HG03045 (cell line): Measurements from ENCODE around the gene SUPT3H.

Experiments
- ATAC-seq: cut with Tn5 transposase; IDR thresholded peaks from one replicate; pipeline ENCODE4 v1.9.1; 2021; ENCODE audit warnings: mild to moderate bottlenecking, moderate library complexity; ENCODE audit not compliant: unreplicated experiment

The SUPT3H gene

DNA sequence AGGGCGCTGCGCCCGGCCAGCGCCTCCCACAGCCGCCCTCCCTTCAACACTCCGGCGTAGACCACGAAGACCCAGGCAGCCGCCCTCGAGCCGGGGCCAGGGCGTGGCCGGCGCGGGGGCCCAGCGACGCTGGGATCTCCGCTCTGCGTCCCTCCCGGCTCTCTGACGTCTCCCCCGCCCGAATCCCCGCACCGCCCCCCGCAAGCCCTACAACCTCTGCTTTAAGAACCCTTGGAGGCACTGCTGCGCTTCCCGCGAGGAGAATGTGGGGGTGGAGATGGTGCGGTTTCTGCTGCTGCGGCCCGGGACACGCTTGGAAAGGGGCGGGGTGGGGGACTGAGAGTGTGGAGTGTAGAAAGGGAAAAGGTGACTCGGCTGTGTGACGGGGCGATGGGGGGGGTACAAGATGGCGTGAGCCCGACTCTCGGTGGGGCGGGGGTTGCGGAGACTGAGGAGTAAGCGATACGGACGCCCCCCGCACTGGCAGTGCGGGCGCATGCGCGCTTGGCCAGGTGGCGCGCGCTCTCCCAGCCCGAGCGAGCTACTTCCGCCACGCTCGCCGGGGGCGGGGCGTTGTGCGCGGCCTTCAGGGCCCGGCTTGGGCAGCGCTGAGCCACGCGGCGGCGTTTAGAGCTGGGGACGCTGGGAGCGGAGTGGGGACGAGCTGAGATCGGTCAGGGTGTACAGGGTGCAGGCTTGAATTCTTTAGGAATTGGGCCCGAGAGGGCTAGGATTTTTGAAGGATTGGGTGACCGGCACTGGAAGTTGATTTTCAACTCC, at the start of gene SUPT3H:
SUPT3H (minus strand) TSS at position 381 of the 780 bp plus-strand sequence.
- ATAC-seq: peak; percentile 92

DNA sequence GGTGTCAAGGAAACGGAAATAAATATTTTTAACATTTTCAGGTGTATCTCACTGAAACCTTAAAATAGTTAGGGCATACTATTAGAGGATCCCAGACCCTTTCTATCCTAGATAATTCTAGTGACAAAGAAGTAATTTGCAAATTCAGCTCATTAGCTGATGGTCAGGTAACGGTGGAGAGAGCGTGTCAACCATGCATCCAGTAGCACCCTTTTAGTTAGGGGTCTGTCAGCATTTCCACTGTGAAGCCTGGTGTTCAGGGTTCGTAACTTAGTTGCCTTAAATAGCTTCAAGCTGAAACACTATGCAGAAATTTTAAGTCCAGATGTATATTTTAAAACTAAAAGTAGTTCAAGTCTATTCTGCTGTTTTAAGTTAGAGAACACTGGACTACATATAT, 48.5 kb upstream of the SUPT3H start:
- no peak for ATAC-seq

DNA sequence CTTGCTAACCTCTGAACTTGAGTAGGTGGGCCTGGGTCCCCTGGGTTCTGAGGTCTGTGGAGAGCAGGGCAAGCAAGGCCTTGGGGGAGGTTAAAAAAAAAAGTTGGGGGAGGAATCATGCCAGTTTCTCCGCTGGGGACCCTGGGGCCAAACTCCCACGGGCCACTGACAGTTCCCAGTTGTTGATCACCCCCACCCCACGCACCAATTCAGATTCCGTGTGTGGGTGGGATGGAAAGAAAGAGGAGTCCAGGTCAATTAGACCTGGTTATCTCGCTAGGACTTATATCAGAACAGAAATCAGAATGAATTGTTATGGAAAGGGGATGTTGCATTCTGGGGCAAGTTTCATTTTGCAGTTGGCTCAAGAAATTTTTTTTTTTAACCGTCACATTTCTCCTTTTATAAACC, 46.7 kb upstream of the SUPT3H start:
- ATAC-seq: no peak

DNA sequence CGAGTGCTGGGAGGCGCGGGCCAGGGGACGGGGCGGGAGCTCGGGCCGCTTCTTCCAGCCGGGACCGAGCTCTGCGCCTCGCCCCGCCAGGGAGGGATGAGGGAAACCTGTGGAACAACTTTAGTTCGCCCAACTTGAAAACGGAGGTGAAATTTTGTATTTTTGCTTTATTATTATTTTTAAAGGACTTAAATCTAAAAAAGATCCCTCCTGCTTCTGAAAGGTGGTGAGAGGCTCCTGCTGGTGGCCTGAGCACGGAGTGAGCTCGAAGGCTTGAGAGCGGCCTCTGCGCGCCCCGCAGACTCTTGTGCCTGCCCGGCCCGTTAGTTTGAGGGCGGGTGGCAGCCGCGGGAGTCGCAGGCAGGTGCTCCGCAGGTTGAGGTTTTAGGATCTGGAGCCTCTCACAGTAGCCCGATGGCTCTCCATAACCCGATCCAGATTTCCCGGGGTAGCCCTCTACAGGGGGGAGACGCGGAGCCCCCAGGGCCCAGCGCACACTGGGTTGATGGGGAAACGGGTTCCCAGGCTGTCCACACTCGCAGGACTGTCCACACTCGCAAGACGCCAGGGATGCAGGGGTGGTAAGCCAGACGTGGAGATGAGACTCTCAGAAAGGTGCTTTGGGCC, 46.2 kb upstream of the SUPT3H start:
- ATAC-seq: no peak

DNA sequence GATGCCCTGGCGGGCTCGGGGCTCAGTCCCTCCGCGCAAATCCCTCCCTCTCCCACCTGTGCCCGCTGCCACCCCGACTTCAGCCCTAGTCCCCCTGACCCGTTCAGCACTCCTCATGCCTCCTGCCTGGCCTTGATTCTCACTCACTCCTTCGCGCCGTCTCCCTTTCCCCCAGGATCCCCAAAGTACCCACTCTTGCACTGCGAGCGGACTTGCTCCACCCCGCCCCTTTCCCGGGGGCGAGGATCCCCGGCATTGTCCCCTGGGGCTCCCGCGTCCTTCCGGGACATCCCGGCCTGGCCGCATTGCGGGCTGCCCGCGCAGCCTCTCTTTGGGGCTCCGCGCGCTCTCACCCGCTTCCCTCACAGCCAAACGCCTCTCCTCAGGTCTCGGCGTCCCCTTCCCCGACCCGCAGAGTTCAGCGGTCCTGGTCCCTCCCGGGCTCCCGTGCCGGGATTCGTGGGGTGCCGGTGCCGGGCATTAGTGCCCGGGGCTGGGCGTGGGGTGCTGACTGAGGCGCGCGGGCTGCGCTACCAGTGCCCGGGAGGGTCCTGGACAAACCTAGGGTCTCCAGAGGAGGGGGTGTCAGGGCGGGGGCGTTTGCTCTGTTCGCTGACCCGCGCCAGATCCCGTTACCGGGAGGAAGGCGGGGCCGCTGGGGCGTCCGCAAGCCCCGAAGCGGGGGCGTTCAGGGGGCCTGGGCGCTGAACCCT, 45.5 kb upstream of the SUPT3H start:
- no peak for ATAC-seq

DNA sequence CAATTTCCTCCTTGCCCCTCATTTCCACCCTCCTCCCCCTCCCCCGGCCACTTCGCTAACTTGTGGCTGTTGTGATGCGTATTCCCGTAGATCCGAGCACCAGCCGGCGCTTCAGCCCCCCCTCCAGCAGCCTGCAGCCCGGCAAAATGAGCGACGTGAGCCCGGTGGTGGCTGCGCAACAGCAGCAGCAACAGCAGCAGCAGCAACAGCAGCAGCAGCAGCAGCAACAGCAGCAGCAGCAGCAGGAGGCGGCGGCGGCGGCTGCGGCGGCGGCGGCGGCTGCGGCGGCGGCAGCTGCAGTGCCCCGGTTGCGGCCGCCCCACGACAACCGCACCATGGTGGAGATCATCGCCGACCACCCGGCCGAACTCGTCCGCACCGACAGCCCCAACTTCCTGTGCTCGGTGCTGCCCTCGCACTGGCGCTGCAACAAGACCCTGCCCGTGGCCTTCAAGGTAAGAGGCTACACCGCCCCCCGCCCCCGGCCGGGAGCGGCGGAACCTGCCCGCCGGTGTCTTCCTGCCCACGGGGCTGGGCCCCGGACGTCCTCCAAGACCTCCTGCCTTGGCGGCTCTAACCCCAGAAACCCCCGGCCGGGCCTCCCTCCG, 44.9 kb upstream of the SUPT3H start:
- ATAC-seq: no peak

DNA sequence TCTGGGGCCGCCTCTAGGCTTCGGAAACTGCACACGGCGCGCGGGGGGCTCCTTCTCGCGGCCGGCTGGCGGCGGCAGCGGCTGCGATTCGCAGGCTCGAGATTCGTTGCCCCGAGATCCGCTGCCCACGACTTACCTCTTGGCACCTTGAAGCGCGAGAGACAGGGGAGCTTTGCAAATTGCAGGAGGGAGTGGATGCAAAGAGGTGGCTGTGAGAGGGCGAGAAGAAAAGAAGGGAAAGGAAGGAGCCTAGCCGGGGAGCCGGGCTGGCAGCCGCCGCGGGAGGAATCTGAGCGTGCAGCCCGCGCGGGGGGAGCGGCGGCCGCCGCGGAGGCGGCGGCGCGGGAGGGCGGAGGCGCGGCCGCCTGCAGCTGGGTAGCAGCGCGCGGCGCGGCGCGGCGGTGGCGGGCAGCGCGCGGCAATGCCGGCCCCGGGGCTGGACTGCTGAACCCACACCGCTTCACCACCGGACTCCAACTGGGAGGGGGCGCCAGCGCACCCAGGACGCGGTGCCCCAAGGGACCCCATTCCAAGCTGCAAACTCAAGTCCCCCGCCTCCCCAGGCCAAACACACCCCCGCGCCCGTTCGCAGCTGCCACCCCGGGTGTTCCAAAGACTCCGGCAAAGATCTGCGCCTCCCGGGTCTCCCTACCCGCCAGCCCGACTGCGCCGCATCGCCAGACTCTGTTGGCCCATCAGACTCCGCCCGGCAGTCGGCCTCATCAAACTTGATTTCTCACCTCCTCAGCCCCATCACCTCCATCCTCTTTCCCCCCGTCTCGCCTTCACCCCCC, 44.2 kb upstream of the SUPT3H start:
- ATAC-seq: no peak

DNA sequence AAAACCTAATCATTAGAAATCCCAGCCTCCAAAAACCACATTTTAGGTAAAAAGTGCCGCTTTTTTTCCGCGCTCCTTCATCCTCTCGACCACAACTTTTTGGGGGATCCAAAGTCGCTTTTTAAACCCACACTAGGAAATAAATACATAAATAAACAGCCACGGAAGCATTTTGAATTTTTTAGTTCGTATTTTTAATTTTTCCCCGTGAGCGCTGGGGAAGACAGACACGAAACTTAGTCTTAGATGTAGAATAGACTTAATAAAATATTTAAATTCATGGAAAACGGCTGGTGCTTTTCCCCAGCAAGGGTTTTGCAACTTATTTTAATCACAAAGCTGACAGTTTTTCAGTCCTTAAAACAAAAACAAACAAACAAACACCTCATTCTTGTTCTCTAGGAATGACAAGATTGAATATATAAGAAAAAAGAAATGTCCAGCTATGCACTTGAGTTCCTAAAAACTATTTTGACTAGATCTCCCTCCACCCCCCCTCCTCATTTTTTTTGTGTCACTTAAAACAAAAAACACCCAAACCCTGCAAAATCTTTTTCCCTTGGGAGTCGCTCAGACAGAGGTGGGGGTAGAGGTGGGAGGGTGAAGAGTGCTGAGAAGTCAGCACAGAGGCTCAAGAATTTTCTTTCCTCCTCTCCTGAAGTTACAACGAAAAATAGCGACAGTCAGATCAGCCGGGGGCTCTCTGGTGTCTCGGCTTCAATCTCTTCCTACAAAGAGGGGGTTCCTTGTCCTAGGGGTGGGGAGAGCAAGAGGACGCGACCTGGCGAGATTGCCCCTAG, 43.4 kb upstream of the SUPT3H start:
- ATAC-seq: no peak

DNA sequence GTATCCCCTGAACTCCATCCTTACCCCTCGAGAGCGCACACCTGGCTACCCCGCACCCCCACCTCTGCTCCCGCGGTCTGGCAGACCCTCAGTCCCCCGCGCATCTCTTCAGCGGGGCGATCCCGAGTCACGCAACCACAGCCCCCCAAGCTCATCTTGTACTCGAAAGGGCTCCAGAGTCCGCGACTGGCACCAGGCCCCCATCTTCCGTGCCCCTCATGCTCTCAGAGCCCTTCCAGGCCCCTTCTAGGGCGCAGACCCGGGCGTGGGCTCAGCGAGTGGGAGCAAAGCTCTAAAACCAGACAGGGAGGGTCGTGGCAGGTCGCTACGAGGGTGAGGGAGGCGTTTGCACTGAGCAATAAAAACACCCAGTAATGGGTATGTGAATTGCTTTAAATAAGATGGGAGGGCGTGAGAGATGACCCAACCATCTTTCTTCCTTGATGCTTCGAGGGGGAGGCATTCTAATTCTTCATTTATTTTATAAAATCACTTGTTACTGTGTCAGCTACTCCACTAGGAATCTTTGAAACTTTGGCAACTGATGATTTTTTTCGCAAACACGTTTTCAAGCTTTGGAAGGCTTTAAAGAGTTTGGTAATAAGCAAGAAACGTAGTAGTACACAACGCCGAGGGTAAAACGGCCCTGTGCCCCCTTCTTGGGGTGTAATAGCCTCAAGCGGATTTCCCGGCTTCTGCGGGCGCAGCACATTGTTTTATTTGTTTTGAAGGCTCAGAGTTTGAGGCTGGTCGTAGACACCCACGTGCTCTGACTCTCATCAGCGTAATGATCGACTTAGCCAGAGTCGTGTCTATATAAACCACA, 42.6 kb upstream of the SUPT3H start:
- no peak for ATAC-seq

DNA sequence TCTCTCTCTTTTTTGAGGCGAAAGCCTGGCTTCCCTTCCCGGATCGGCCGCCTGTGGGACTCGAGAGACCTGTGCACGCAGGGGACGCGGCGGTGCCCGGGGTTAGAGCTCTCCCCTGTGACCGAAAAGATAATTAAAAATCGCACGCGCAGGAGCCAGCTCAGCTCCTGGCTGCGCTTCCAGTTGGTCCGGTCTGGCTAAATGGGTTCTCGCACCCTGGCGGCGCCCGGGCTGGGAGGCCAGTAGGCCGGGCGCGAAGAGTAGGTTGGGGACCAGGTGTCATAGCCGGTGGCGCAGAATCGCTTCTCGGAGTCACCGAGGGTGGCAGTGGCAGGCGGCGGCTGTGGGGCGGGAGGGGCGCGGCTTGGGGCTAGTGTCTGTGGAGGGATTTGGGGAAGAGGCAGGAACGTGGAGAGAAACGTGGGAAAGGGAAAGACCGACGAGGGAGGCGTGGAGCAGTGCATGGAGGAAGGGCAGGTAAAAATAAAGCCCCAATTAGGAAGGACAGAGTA, 41.9 kb upstream of the SUPT3H start:
- ATAC-seq: no peak

DNA sequence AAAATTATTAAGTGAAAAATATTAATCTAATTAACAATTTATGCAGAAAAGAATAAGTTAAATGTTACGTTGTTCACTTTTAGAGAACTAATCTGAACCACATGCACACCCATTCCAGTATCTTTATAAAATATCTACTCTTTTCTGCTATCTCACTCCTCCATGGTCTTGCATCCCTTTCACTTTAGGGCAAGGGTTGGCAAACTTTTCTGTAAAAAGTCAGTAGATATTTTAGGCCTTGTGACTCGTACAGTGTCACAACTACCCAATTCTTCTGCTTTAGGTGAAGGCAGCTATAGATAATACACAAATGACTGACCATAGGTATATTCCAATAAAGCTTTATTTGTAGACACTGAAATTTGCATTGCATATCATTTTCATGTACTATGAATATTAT, 39.7 kb upstream of the SUPT3H start:
- ATAC-seq: no peak

DNA sequence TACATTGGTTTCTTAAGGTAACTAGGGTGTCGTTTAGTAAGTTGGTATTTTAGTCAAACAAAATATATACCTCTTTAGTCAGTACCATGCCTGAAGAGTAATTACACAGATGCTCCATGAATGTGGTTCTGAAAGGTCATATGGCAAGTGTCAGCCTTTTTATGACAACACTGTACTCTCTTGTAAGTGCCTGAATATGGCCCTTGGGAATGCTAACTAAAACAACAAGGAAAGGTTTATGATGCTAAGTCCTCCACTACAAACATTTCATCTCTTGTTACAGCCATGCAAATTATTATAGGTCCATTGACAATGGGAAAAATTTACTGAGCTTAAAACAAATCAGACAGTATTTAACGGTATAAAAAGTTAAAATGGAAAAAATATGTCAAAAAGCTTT, 39.0 kb upstream of the SUPT3H start:
- ATAC-seq: no peak

DNA sequence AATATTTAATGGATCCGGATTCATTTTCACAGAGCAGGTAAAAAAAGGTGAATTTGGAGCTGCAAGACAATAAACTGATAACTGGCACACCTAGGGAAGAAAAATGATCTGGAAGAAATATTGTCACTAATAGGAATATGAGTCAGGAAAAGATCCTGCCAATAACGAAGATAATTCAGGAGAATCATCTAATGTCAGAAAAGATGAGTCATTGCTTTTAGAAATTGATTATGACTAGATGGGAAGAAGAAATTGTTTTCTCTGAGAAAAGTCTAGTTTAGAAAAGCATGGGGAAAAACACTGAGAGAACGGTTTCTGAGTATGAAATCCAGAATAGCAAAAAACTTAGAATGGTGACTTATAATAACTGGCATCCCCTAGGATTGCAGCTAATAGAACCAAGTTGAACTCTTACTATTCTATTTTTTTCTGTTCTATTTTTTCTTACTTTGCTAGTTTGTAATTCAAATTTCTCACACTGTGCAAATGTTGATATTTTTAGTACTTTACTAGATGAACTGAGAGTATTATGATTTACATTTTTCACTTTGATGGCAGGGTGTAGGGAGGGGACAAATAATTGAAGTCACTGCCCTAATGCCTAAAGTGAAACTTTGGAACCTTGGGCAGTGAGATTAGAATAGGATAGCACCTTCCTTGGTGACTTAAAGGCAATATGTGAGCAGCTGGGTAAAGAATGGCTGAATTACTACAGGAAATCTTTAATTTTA, 38.2 kb upstream of the SUPT3H start:
- no peak for ATAC-seq

DNA sequence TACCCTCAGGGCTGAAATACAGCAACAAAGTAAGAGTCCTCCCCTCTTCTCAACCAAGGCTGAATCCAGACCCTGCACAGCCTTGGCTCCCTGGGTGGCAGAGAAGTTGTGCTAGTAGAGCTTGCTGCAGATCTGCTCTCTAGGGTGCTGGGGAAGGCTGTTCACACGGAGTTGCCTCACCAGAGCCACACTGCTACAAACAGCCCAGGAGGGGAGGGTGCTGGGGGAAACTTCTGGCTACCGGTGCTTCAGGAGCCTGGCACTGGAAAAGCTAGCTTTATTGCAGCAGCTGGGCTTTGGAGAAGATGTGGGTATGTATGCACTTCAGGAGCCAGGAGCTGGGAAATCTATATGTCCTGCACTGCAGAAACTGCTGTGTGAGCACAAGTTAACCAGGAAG, 37.6 kb upstream of the SUPT3H start:
- no peak for ATAC-seq

DNA sequence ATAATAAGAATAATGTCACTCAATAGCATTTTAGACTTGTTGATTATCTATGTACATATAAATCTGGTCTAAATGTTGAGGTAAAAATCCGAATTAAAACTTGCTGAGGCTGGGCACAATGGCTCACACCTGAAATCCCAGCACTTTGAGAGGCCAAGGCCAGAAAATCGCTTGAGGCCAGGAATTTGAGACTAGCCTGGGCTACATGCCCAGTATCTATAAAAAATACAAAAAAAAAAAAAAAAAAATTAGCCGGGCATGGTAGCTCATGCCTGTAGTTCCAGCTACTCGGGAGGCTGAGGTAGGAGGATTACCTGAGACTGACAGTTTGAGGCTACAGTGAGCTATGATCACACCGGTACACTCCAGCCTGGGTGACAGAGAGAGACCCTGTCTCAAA, 34.2 kb upstream of the SUPT3H start:
- no peak for ATAC-seq

DNA sequence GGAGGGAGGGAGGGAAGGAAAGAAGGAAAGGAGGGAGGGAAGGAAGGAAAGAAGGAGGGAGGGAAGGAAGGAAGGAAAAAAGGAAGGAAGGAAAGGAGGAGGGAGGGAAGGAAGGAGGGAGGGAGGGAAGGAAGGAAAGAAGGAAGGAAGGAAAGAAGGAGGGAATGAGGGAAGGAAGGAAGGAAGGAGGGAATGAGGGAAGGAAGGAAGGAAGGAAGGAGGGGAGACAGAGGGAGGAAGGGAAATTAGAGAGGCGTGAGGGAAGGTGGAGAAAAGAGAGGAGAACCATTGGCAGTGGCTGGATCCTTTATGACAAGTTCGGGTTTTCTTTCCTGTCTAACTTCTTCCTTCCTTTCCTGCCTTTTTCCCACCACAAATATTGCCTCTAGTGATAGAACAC, 22.3 kb upstream of the SUPT3H start:
- ATAC-seq: no peak

DNA sequence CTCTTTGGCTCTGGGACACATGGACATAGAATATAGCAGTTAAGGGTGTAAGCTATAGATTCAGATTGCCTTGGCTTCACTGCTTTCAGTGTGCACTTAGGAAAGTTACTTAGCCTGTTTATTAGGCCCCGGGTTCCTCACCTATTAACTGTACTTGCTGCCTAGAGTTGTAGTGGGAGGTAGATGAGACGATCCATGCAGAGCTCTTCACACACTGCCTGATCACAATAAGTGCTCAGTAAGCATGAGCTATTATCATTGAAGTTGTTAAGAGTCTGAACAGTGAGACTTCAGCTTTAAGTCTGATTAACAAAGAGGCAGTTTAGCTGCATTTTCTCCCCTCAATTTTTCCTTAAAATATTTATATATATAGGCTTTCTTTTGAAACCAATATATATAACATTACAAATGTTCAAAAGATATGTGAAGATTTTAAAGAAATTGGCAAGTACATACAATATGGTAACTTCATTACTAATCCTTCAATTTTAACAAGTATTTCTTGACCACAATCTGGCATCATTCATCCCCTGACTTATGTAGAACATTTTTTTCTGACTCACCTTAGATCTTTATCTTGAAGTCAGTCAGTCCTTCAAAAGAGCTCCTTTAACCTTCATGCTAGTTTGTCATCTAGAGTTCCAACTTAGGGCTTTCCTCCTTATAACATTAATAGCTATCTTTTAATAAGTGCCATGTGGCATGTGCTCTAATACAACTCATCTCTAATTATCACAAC, 20.5 kb upstream of the SUPT3H start:
- ATAC-seq: no peak
